PC-9 (cell line): ENCODE results near the gene UTRN. TPM values are rescaled to one million over a fixed set of nuclear protein-coding genes. Genes with fewer than 3 reads are reported as not detected.

Source experiments
- BruUV-seq: library from RNA; stranded (reverse); fragments of 400-500 nt; replicated peaks from 2 replicates; lab custom pipeline; 2021; lab: Mats Ljungman, UMichigan
- CTCF ChIA-PET: fragments of 300-600 bp; sonication (Branson Sonifier 250); formaldehyde crosslinking; loops from one replicate; lab custom pipeline; 2022; ENCODE audit warnings: antibody characterized with exemption; lab: Charles Lee
- POLR2A ChIA-PET: fragments of 300-600 bp; sonication (Branson Sonifier 250); formaldehyde crosslinking; loops from one replicate; lab custom pipeline; 2022; ENCODE audit warnings: antibody characterized with exemption; ENCODE audit not compliant: unreplicated experiment; lab: Charles Lee
- DNase-seq, 2 experiments: peaks; one replicate each; pipeline versions ENCODE4 v3.0.0 to v3.0.0-alpha.2; 2015 to 2022; ENCODE audit warnings: mixed read lengths in 1 of 2
- H2AFZ ChIP-seq: fragments of 200-600 bp; sonication (generic); 2 replicates; pipeline ENCODE4 v1.8.1; 2017; ENCODE audit warnings: antibody characterized with exemption
- H3F3A ChIP-seq: fragments of 200-600 bp; sonication (generic); 2 replicates; pipeline ENCODE4 v1.8.1; 2017; ENCODE audit warnings: antibody characterized with exemption, mild to moderate bottlenecking, low read depth; ENCODE audit not compliant: insufficient read depth
- H3K27ac ChIP-seq: fragments of 200-600 bp; sonication (generic); 2 replicates; pipeline ENCODE4 v1.6.1; 2016; ENCODE audit warnings: mixed run types
- H3K27me3 ChIP-seq: fragments of 200-600 bp; sonication (generic); 2 replicates; pipeline ENCODE4 v1.6.1; 2016; ENCODE audit warnings: low read depth, mixed run types; ENCODE audit not compliant: insufficient read depth
- H3K36me3 ChIP-seq: fragments of 200-600 bp; sonication (generic); 2 replicates; pipeline ENCODE4 v1.6.1; 2016; ENCODE audit warnings: low read depth, mixed run types
- H3K4me1 ChIP-seq: fragments of 200-600 bp; sonication (generic); replicated peaks from 2 replicates; pipeline ENCODE4 v1.6.1; 2016; ENCODE audit warnings: mixed run types; ENCODE audit not compliant: insufficient read depth
- H3K4me2 ChIP-seq: fragments of 200-600 bp; sonication (generic); 2 replicates; pipeline ENCODE4 v1.6.1; 2017; ENCODE audit warnings: mixed run types
- H3K4me3 ChIP-seq: fragments of 200-600 bp; sonication (generic); 2 replicates; pipeline ENCODE4 v1.6.1; 2016; ENCODE audit warnings: mixed run types
- H3K79me2 ChIP-seq: fragments of 200-600 bp; sonication (generic); 2 replicates; pipeline ENCODE4 v1.6.1; 2017; ENCODE audit warnings: low read depth, mixed run types
- H3K9me2 ChIP-seq: fragments of 200-600 bp; sonication (generic); 2 replicates; pipeline ENCODE4 v1.8.1; 2017; ENCODE audit warnings: mild to moderate bottlenecking; ENCODE audit not compliant: insufficient read depth
- H3K9me3 ChIP-seq: fragments of 200-600 bp; sonication (generic); 2 replicates; pipeline ENCODE4 v1.8.1; 2016; ENCODE audit warnings: low read depth; ENCODE audit not compliant: insufficient read depth
- H4K20me1 ChIP-seq: fragments of 200-600 bp; sonication (generic); 2 replicates; pipeline ENCODE4 v1.8.1; 2017; ENCODE audit not compliant: insufficient read depth
- EZH2 ChIP-seq: fragments of 200-600 bp; sonication (generic); IDR thresholded peaks from 2 replicates; pipeline ENCODE4 v1.8.0; 2017; ENCODE audit warnings: antibody characterized with exemption, low read depth
- intact Hi-C: fragments of 100-400 bp; cut with micrococcal nuclease; formaldehyde crosslinking; loops from one replicate; pipeline ENCODE4 v1.10.0; 2022; ENCODE audit not compliant: unreplicated experiment
- total RNA-seq: library from RNA; stranded (reverse); gene quantifications from 2 replicates; pipeline ENCODE4 v1.2.3, GENCODE V29; 2021
- TF ChIP-seq, protein P1 (sequence below): fragments of 200-600 bp; sonication (generic); conservative IDR thresholded peaks from 2 replicates; pipeline ENCODE4 v1.6.1; 2017; ENCODE audit warnings: mixed run types, antibody characterized with exemption, mild to moderate bottlenecking, moderate library complexity

The UTRN gene
- total RNA-seq, 1 experiment from 2014 or later: 125 TPM

- Histone ChIP-seq H3K27me3 (no peaks in the 10 kb centered on the region), H3K4me3 (peak overlapping the region; percentile 93), H4K20me1 (no peaks in the 10 kb centered on the region), H3K27ac (peak overlapping the region; percentile 87), H2AFZ (peak overlapping the region; percentile 90), H3K4me1 (peaks cover 24% of the 10 kb centered on the region), H3F3A (peaks cover 40% of the 10 kb centered on the region), H3K4me2 (peak overlapping the region; percentile 88), H3K9me2 (no peaks in the 10 kb centered on the region), H3K9me3 (no peaks in the 10 kb centered on the region), H3K79me2 (peaks cover 33% of the 10 kb centered on the region), H3K36me3 (no peaks in the 10 kb centered on the region)
- TF ChIP-seq EZH2: no peak
- TF ChIP-seq, protein P1, sequence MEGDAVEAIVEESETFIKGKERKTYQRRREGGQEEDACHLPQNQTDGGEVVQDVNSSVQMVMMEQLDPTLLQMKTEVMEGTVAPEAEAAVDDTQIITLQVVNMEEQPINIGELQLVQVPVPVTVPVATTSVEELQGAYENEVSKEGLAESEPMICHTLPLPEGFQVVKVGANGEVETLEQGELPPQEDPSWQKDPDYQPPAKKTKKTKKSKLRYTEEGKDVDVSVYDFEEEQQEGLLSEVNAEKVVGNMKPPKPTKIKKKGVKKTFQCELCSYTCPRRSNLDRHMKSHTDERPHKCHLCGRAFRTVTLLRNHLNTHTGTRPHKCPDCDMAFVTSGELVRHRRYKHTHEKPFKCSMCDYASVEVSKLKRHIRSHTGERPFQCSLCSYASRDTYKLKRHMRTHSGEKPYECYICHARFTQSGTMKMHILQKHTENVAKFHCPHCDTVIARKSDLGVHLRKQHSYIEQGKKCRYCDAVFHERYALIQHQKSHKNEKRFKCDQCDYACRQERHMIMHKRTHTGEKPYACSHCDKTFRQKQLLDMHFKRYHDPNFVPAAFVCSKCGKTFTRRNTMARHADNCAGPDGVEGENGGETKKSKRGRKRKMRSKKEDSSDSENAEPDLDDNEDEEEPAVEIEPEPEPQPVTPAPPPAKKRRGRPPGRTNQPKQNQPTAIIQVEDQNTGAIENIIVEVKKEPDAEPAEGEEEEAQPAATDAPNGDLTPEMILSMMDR: no peak
- DNase-seq: no peak
- ChIA-PET CTCF (no interaction called here), POLR2A (interaction anchor here (0.6 kb wide), 3 partner anchors 8 to 21 kb away, joined by 4 to 18 read pairs (median 4); no protein-coding TSS in a partner anchor)
- no TSS peak for BruUV-seq
- intact Hi-C loops: loop anchor here (1.0 to 5.0 kb wide), 4 partner anchors 69 to 197 kb away; no protein-coding TSS in a partner anchor
Observed at GRCh38 chr6:144285548-144285797, 338 bp downstream of the UTRN start.

GRCh38 chr6:144285798-144286502 lies 815 bp downstream of the UTRN start:
- Histone ChIP-seq H3K9me3 (no peaks in the 10 kb centered on the region), H3K4me2 (peak overlapping the region; percentile 88), H2AFZ (peak overlapping the region; percentile 90), H3K36me3 (no peaks in the 10 kb centered on the region), H3K27me3 (no peaks in the 10 kb centered on the region), H4K20me1 (no peaks in the 10 kb centered on the region), H3K79me2 (peaks cover 34% of the 10 kb centered on the region), H3K4me1 (peaks cover 24% of the 10 kb centered on the region), H3K9me2 (no peaks in the 10 kb centered on the region), H3K27ac (peak overlapping the region; percentile 87), H3K4me3 (peak overlapping the region; percentile 93), H3F3A (peaks cover 40% of the 10 kb centered on the region)
- DNase-seq: peak; percentile 52 to 76
- ChIA-PET POLR2A (interaction anchor here (0.5 to 0.7 kb wide), 4 partner anchors 7 to 22 kb away, joined by 4 to 12 read pairs (median 6); no protein-coding TSS in a partner anchor), CTCF (no interaction called here)
- intact Hi-C loops: loop anchor here (1.0 to 5.0 kb wide), 4 partner anchors 70 to 196 kb away; no protein-coding TSS in a partner anchor
- TF ChIP-seq EZH2: no peak
- TF ChIP-seq, protein P1: no peak
- BruUV-seq: no TSS peak

- H3K4me2 ChIP-seq: peak overlapping the region; percentile 88
- ChIA-PET POLR2A (interaction anchor here (0.5 to 0.7 kb wide), 6 partner anchors 8 to 1063 kb away, joined by 4 to 20 read pairs (median 6); no protein-coding TSS in a partner anchor), CTCF (no interaction called here)
- H3F3A ChIP-seq: peaks cover 40% of the 10 kb centered on the region
- H3K79me2 ChIP-seq: peaks cover 34% of the 10 kb centered on the region
- peak overlapping the region; percentile 87 for H3K27ac ChIP-seq
- H4K20me1 ChIP-seq: no peaks in the 10 kb centered on the region
- H3K36me3 ChIP-seq: no peaks in the 10 kb centered on the region
- TF ChIP-seq EZH2: no peak
- TF ChIP-seq, protein P1: no peak
- H3K4me1 ChIP-seq: peaks cover 24% of the 10 kb centered on the region
- H3K9me3 ChIP-seq: no peaks in the 10 kb centered on the region
- no peaks in the 10 kb centered on the region for H3K9me2 ChIP-seq
- TSS peak; percentile 27 for BruUV-seq
- peak overlapping the region; percentile 93 for H3K4me3 ChIP-seq
- peak; percentile 80 to 90 for DNase-seq
- peak overlapping the region; percentile 90 for H2AFZ ChIP-seq
- intact Hi-C loops: loop anchor here (1.0 to 5.0 kb wide), 3 partner anchors 44 to 131 kb away; no protein-coding TSS in a partner anchor
- no peaks in the 10 kb centered on the region for H3K27me3 ChIP-seq
Observed at GRCh38 chr6:144286503-144287393, 1.6 kb downstream of the UTRN start.
